ENCODE results near the gene MACROD1.

The MACROD1 gene

DNA sequence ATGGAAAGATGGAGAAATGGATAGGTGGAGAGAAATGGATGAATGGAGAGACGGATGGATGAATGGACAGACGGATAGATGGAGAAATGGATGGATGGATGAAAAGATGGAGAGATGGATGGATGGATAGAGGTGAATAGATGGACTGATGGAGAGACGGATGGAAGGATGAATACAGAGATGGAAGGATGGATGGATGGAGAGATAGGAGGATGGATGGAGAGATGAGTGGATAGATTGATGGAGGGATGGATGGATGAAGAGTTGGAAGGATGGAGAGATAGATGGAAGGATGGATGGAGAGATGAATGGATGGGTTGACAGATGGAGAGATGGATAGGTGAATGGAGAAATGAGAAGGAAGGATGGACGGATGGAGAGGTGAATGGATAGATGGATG lies 66.5 kb downstream of the MACROD1 start:
- TF ChIP-seq, protein P1, sequence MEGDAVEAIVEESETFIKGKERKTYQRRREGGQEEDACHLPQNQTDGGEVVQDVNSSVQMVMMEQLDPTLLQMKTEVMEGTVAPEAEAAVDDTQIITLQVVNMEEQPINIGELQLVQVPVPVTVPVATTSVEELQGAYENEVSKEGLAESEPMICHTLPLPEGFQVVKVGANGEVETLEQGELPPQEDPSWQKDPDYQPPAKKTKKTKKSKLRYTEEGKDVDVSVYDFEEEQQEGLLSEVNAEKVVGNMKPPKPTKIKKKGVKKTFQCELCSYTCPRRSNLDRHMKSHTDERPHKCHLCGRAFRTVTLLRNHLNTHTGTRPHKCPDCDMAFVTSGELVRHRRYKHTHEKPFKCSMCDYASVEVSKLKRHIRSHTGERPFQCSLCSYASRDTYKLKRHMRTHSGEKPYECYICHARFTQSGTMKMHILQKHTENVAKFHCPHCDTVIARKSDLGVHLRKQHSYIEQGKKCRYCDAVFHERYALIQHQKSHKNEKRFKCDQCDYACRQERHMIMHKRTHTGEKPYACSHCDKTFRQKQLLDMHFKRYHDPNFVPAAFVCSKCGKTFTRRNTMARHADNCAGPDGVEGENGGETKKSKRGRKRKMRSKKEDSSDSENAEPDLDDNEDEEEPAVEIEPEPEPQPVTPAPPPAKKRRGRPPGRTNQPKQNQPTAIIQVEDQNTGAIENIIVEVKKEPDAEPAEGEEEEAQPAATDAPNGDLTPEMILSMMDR (IDR thresholded peaks at IDR 0.05), result no peak
- TF ChIP-seq ZFX (IDR thresholded peaks at IDR 0.05; ENCODE audit: borderline replicate concordance), result no peak

DNA sequence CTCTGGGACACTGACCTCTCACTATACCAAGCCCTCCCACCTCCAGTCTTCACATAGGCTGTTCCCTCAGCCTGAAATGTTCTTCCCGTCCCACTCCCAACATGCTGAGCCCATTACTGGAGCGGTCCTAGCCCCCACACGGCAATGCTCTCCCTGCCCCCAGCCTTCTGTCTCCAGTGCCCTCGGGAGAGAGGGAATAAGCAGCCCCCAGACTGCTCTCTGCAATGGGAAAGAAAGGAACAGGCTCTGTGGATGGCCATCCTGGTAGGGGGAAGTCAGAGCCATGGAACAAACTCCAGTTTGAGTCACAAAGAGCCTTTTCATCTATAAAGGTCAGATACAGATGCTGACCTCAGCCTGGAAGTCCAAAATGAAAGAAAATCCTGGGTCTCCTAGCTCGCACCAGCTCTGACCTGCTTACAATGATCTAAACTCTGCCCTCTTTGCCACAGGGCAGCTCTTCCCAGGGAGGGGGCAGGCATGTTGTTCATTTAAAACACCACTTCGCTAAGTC lies 67.5 kb downstream of the MACROD1 start:
- H3K27ac ChIP-seq, result no peak overlapping the region
- TF ChIP-seq, protein P1 (IDR thresholded peaks at IDR 0.05), result no peak
- no peak for TF ChIP-seq ZFX (IDR thresholded peaks at IDR 0.05; ENCODE audit: borderline replicate concordance)

More for the DNA sequence above, 66.5 kb downstream of the MACROD1 start:
- no peak overlapping the region for H3K27ac ChIP-seq

DNA sequence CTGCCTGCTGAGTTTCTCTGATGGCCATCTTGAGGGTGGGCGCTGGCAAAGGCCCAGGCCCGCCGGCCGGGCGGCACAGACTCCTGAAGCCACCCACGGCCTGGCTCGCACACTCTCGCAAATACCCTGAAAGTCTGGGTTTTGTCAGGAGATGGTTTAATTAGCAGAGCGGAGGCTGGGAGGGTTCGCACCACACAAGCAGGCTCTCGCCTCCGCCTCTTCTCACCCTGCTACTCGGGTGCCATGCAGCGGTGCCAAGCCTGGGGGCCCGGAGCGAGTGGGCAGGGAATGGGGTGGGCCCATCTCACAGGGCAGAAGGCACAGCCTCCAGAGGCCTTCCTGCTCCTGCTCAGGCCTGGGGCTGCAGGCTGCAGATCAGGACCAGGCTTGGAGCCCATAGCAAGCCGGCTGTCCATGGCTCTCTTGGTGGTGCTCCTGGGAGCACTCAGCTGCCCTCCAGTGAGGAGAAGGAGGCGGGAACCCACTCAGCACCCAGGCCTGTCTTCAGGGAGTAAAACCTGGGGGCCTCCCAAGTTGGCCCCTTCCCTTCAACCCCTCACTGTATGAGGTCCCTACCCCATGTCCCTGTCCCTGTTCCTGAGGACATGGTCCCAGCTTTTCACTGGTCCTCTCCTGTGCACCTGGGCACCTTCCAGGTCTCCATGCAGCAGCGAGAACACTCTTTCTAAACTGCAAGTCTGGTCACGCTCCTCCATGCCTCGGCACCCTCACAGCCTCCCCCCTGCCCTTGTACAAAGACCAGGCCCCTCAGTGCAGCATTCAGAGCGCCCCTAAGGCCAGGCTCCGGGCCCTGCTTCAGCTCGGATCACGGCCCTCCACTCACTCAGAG lies 68.2 kb downstream of the MACROD1 start:
- no peak for TF ChIP-seq ZFX (IDR thresholded peaks at IDR 0.05; ENCODE audit: borderline replicate concordance)
- TF ChIP-seq, protein P1 (IDR thresholded peaks at IDR 0.05), result no peak
- H3K27ac ChIP-seq, result no peak overlapping the region

DNA sequence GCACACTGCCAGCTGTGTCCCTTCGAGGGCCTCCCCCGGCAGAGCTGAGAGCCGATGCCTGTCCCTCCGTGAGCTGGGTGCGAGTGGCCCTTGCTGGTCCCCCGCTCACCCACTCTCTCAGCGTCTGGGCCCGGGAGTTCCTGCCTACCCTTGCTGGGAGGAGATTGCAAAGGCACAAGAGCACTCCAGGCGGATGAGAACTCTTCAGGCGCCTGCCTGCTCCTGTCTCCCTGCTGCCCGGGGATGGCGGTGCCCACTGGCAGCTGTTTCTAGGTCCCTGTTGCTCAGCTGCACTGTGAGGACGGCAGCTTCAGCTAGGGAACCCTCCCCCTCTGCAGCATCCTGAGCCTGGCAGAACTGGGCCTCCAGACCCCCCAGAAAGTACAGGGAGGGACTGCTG lies 69.1 kb downstream of the MACROD1 start:
- H3K27ac ChIP-seq, result no peak overlapping the region
- TF ChIP-seq, protein P1 (IDR thresholded peaks at IDR 0.05), result no peak

DNA sequence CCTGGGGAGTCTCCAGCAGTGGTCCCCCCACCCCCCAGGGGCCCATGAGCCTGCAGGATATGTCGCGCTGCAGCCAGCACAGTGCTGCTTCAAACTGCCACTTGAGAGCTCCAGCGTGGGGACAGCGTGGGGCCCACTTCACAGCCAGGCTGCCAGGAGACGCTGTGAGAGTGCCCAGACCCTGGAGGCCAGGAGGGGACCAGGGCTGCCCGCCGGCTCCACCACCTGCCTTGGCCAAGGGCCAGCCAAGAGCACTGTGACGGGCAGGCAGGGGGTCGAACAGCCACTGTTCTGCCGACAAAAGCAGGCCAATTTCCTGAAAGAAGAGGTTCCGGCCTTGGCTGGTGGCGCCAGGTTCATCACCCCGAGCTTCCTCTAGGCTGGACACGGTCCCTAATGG lies 70.0 kb downstream of the MACROD1 start:
- H3K27ac ChIP-seq, result no peak overlapping the region
- TF ChIP-seq, protein P1 (IDR thresholded peaks at IDR 0.05), result no peak
- no peak for TF ChIP-seq ZFX (IDR thresholded peaks at IDR 0.05; ENCODE audit: borderline replicate concordance)

DNA sequence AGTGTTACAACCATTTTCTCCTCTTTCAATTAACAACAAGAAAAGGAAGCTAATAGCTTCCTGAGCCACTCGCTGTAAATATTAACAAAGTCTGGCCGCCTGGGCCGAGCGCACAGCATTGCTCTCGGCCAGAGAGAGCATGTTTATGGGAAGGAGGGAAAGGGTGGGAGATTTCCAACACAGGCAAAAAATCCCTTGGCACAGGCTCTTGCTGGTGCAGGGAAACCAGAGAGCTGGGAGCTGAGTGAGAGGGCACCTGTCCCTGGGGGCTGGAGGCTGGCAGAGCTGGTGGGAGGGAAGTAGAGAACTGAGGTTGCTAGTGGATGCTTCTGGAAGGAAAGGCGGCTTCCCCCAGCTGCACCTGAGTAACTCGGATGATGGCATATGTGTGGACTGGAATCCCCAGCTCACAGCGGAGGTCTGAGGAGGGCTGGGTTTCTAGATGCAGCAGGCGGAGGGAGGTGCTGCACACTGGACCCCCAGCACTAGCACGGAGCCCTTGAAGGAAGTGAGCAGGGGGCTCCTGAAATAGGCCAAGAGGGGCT lies 70.6 kb downstream of the MACROD1 start:
- TF ChIP-seq ZFX (IDR thresholded peaks at IDR 0.05; ENCODE audit: borderline replicate concordance), result no peak
- TF ChIP-seq, protein P1 (IDR thresholded peaks at IDR 0.05), result no peak
- no peak overlapping the region for H3K27ac ChIP-seq
